Measurements from ENCODE around the gene ACSM2B. TPM values are rescaled to one million over a fixed set of nuclear protein-coding genes. Genes with fewer than 3 reads are reported as not detected.
A peak's percentile ranks its signal among the peaks of the same experiment; 100 is the strongest.
"Not testable (repeated sequence)": the region's sequence is repeated elsewhere in the genome, so short reads cannot be mapped to it uniquely, and the experiment has no call there.

The ACSM2B gene
- total RNA-seq, 2 donors from 2014 or later, result not detected

DNA sequence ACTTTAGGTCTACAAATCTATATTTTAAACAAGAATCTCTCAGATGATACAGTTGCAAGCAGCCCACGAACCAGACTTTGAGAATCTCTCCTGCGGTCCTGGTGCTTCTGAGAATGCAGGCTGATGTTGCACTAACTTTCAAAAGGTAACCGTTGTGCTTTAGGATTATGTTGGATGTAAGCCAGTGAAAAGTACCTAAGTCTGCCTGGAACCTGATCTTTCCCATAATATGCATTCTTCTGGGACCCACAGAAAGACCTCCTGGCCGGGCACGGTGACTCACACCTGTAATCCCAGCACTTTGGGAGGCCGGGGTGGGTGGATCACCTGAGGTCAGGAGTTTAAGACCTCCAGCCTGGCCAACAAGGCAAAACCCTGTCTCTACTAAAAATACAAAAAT, 13.3 kb upstream of the ACSM2B start:
- H3K4me3 ChIP-seq; H3K9me3 ChIP-seq; H3K36me3 ChIP-seq; DNase-seq (ENCODE audit: low spot score); H3K4me1 ChIP-seq (replicated peaks); H3K27me3 ChIP-seq (replicated peaks; ENCODE audit: insufficient read depth): not testable (repeated sequence)
- intact Hi-C loops (cut with DNase I), result loop anchor here (10.0 kb wide), 2 partner anchors 145 kb away; no protein-coding TSS in a partner anchor
- 71% methylated on average over 4 of the region's 6 CpGs for WGBS
- H3K27ac ChIP-seq, result peak overlapping the region in 1 of 2 donors; percentile 63

DNA sequence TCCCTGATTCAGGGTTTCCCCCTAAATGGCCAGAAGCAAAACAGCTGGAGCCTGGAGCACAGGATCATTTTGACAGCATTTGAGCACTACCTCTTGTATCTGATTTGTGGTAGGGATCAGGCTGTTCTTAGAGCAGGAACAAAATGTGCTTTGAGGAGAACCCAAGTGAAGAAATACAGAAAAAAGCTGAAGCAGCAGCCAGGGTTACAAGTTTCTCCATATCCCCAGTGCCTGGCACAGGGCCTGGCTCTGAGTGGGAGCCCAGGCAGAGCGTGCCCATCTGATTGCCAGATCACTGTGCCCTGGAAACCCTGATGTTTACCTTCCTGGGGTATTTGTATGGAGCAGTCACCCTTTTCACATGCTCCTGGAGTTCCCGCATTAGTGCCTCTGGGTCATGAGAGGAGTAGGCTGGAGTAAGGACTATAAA, 11.5 kb upstream of the ACSM2B start:
- DNase-seq (ENCODE audit: low spot score), result peak; percentile 68
- H3K27ac ChIP-seq, result peak overlapping the region; percentile 68 to 73
- 0% methylated on average over 1 of the region's 2 CpGs for WGBS
- intact Hi-C loops (cut with DNase I), result loop anchor here (10.0 kb wide), 2 partner anchors 143 to 147 kb away; no protein-coding TSS in a partner anchor
- TF ChIP-seq, protein P1, sequence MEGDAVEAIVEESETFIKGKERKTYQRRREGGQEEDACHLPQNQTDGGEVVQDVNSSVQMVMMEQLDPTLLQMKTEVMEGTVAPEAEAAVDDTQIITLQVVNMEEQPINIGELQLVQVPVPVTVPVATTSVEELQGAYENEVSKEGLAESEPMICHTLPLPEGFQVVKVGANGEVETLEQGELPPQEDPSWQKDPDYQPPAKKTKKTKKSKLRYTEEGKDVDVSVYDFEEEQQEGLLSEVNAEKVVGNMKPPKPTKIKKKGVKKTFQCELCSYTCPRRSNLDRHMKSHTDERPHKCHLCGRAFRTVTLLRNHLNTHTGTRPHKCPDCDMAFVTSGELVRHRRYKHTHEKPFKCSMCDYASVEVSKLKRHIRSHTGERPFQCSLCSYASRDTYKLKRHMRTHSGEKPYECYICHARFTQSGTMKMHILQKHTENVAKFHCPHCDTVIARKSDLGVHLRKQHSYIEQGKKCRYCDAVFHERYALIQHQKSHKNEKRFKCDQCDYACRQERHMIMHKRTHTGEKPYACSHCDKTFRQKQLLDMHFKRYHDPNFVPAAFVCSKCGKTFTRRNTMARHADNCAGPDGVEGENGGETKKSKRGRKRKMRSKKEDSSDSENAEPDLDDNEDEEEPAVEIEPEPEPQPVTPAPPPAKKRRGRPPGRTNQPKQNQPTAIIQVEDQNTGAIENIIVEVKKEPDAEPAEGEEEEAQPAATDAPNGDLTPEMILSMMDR (IDR thresholded peaks at IDR 0.05), result peak in 1 of 4 experiments; percentile 4
- peak; percentile 50 for TF ChIP-seq POLR2AphosphoS5 (IDR thresholded peaks at IDR 0.05)
- H3K4me1 ChIP-seq (replicated peaks); H3K9me3 ChIP-seq; H3K4me3 ChIP-seq; H3K27me3 ChIP-seq (replicated peaks; ENCODE audit: insufficient read depth); H3K36me3 ChIP-seq: not testable (repeated sequence)

DNA sequence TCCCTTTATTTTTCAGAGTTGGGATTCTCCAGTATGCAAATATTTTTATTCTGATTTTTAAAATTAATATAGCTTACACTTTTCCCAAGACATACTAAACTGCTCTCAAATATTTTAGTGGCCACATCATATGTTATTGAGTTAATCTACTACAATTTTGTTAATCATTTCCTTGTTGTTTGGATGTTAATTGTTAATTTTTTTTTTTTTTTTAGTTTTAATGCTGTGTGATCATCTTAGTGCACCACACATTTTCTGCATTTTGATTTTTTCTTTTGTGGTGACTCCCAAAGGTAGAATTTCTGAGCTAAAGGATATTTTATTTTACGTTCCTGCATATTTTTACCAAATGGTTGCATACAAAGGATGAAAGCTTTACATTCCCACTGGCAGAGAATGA, 10.5 kb upstream of the ACSM2B start:
- H3K27ac ChIP-seq, result peak overlapping the region; percentile 73 to 81
- WGBS, result 92% methylated on average over 1 of the region's 1 CpG
- H3K27me3 ChIP-seq (replicated peaks; ENCODE audit: insufficient read depth); DNase-seq (ENCODE audit: low spot score); H3K9me3 ChIP-seq; H3K36me3 ChIP-seq; H3K4me3 ChIP-seq; H3K4me1 ChIP-seq (replicated peaks): not testable (repeated sequence)
- intact Hi-C loops (cut with DNase I), result loop anchor here (10.0 kb wide), 2 partner anchors 142 to 148 kb away; no protein-coding TSS in a partner anchor

GRCh38 chr16:20586112-20586511, 9.9 kb upstream of the ACSM2B start:
- not testable (repeated sequence) for H3K36me3 ChIP-seq; H3K27ac ChIP-seq; H3K27me3 ChIP-seq (replicated peaks; ENCODE audit: insufficient read depth); H3K4me1 ChIP-seq (replicated peaks); H3K4me3 ChIP-seq; H3K9me3 ChIP-seq; DNase-seq (ENCODE audit: low spot score)
- intact Hi-C loops (cut with DNase I), result loop anchor here (10.0 kb wide), 2 partner anchors 141 to 149 kb away; no protein-coding TSS in a partner anchor
- 69% methylated on average over 6 of the region's 6 CpGs for WGBS

DNA sequence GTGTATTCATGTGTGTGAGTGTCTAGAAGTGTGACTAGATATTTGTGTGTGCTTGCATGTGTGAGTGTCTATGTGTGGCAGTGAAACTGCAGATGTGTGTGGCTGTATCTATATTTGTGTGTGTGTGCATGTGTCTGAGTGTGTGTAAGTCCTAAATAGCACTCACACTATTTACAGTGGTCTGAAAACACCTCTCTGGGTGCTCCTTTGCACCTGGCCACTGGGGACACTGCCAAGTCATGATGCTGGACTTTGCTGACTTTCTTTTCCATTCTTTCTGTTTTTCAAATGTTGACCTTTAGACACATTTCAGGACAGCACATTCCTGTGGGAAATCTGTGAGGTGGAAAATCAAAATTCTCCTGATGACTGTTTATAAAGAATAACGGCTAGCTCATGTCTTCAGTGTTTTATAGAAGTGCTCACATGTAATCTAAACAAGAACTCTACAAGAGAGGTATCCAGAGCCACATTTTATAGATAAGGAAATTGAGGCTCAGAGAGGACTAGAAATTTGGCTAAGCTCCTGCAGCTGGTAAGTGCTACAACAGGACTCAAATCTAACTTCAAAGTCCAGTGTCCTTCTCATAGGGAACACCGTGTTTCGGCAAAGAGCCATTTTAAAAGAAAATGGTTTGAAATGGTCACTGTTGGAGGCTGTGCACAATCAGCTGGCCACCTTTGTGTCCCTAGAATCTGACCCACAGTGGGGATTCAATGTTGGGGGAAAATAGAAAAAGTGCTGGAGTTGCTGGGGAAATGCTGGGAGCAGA, 4.5 kb upstream of the ACSM2B start:
- not testable (repeated sequence) for DNase-seq (ENCODE audit: low spot score); H3K27me3 ChIP-seq (replicated peaks; ENCODE audit: insufficient read depth); H3K4me3 ChIP-seq; H3K4me1 ChIP-seq (replicated peaks); H3K36me3 ChIP-seq; H3K9me3 ChIP-seq; H3K27ac ChIP-seq
- intact Hi-C loops (cut with DNase I), result loop anchor here (10.0 kb wide), 2 partner anchors 136 to 154 kb away; no protein-coding TSS in a partner anchor
- no CpG with 5 or more reads among the region's 3 CpGs for WGBS

DNA sequence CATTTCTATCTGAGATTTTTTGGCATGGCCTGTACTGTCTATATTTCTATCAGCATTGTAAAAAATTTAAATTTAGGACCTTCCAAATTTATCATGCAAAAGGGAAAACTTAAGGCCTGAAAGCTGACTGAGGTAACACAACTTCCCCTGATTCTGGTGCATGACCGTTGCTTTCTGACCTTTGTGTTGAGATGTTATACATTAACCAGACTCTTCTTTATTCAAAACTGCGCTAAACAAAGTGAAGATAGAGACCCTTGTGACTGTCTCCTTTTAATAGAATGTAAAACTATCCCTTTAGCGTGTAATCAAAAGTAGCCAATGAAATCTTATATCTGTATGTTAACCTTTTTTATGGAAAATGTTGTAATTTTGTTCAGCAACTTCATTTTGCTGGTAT, 1.9 kb upstream of the ACSM2B start:
- H3K4me1 ChIP-seq (replicated peaks); H3K36me3 ChIP-seq; DNase-seq (ENCODE audit: low spot score); H3K27ac ChIP-seq; H3K9me3 ChIP-seq; H3K27me3 ChIP-seq (replicated peaks; ENCODE audit: insufficient read depth); intact Hi-C loops (cut with DNase I); H3K4me3 ChIP-seq: not testable (repeated sequence)
- WGBS, result 52% methylated on average over 2 of the region's 3 CpGs

- H3K4me3 ChIP-seq; H3K36me3 ChIP-seq; H3K27me3 ChIP-seq (replicated peaks; ENCODE audit: insufficient read depth); H3K9me3 ChIP-seq; H3K4me1 ChIP-seq (replicated peaks); DNase-seq (ENCODE audit: low spot score); intact Hi-C loops (cut with DNase I); H3K27ac ChIP-seq: not testable (repeated sequence)
- WGBS, result 67% methylated on average over 2 of the region's 2 CpGs
These were observed 7.0 kb downstream of the ACSM2B start for GRCh38 chr16:20569117-20569651.

DNA sequence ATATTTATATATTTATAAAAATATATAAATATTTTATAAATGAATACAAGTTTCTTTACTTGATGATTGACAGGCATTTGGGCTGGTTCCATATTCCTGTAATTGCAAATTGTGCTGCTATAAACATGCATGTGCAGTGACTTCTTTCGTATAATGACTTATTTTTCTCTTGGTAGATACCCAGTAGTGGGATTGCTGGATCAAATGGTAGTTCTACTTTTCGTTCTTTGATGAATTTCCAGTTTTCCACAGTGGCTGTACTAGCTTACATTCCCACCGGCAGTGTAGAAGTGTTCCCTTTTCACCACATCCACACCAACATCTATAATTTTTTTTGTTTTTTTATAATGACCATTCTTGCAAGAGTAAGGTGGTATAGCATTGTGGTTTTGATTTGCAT, 7.8 kb downstream of the ACSM2B start:
- H3K4me1 ChIP-seq (replicated peaks), result no peaks in the 10 kb centered on the region
- WGBS, result 91% methylated on average over 3 of the region's 3 CpGs
- intact Hi-C loops (cut with DNase I), result no loop called here

More for the DNA sequence above, 7.8 kb downstream of the ACSM2B start:
- H3K36me3 ChIP-seq, result no peaks in the 10 kb centered on the region
- H3K9me3 ChIP-seq, result no peaks in the 10 kb centered on the region
- H3K4me3 ChIP-seq, result no peak overlapping the region
- H3K27ac ChIP-seq, result no peak overlapping the region
- H3K27me3 ChIP-seq (replicated peaks; ENCODE audit: insufficient read depth), result no peaks in the 10 kb centered on the region
- DNase-seq (ENCODE audit: low spot score), result no peak
- TF ChIP-seq POLR2A (IDR thresholded peaks at IDR 0.05), result no peak
- TF ChIP-seq, protein P1 (IDR thresholded peaks at IDR 0.05), result no peak
- TF ChIP-seq POLR2AphosphoS5 (IDR thresholded peaks at IDR 0.05), result no peak
